Spleen (tissue), 7 donors: ENCODE measurements around the gene MERTK.
A peak's percentile ranks its signal among the peaks of the same experiment; 100 is the strongest.

ENCODE experiments used
- CTCF ChIP-seq, 11 experiments: fragments of 200-600 bp in 7 of 11; fragments of 450-650 bp in 4 of 11; sonication (generic) in 4 of 11; IDR thresholded peaks in 8 of 11; conservative IDR thresholded peaks in 3 of 11; 1 replicate in 7 of 11; 2 replicates in 4 of 11; pipeline versions ENCODE4 v1.4.0 to v1.8.0; 2016 to 2021; ENCODE audit warnings: antibody characterized with exemption in 11 of 11, inconsistent platforms in 4 of 11, mild to moderate bottlenecking in 1 of 11
- POLR2AphosphoS5 ChIP-seq, 3 donors: sonication (generic); formaldehyde crosslinking; IDR thresholded peaks; one replicate each; pipeline ENCODE4 v1.5.1; 2017; ENCODE audit warnings: antibody characterized with exemption in 3 of 3
- donor health status: DM: no; HTN: no; CAD: no; lungs with moderate emphysema.
- donor health status: DM: no; HTN: no; CAD: no.
- donor health status: DM: no; HTN: no; CAD: no.

DNA sequence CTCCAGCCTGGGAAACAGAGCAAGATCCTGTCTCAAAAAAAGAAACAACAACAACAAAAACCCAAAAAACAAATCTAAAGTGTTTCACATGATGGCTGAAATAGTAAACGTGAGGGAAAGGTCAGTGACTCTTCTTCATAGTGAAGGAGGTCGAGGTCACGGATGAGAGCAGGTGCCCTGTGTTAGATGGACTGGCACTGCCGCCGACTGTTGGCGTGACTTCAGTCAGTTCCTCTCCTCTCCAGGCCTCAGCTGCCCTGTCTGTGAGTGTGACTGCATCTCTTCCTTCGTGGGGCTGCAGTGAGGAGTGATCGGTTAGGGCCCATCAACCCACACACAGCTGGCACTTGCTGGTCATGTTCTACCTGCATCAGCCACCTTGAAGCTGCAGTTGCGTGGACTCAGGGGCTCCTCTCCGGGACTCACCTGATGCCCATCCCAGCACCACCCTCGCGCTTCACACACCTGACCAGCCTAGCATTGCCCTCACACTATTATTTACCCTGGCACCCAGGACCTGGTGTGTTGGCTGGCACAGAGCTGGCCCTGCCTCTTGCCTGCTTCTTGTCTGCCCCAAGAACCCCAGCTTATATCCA is 126.6 kb downstream of the MERTK start:
- TF ChIP-seq CTCF (IDR thresholded peaks at IDR 0.05 in 8 of 11, conservative IDR thresholded peaks at IDR 0.05 in 3 of 11): no peak
- TF ChIP-seq POLR2AphosphoS5 (IDR thresholded peaks at IDR 0.05): peak in 1 of 3 donors; percentile 20
